SK-N-SH treated with all-trans-retinoic acid at 6 μM for 48 hours (cell line): ENCODE measurements around the gene GPR176.

Source experiments
- ATAC-seq: fragments of 200-7000 bp; cut with Tn5 transposase; 3 replicates; pipeline ENCODE4 v1.9.1; 2020; ENCODE audit warnings: mild to moderate bottlenecking, moderate library complexity
- ARNTL ChIP-seq: fragments of 450-650 bp; formaldehyde crosslinking; IDR thresholded peaks from 2 replicates; pipeline ENCODE4 v1.5.0; 2020; ENCODE audit warnings: low read depth, mild to moderate bottlenecking, moderate library complexity, borderline replicate concordance
- CREB5 ChIP-seq: fragments of 250-450 bp; sonication (Bioruptor Pico); IDR thresholded peaks from 2 replicates; pipeline ENCODE4 v1.5.1; 2020; ENCODE audit warnings: low read depth, mild to moderate bottlenecking, moderate library complexity
- CSDC2 ChIP-seq: fragments of 250-450 bp; sonication (Bioruptor Pico); IDR thresholded peaks from 2 replicates; pipeline ENCODE4 v1.5.0; 2020; ENCODE audit warnings: mild to moderate bottlenecking, moderate library complexity
- ESRRG ChIP-seq: fragments of 250-450 bp; sonication (Bioruptor Pico); IDR thresholded peaks from 2 replicates; pipeline ENCODE4 v1.6.1; 2021; ENCODE audit warnings: mild to moderate bottlenecking
- OSR1 ChIP-seq: fragments of 250-450 bp; sonication (Bioruptor Pico); IDR thresholded peaks from 2 replicates; pipeline ENCODE4 v1.8.0; 2022; ENCODE audit warnings: moderate library complexity, mild to moderate bottlenecking, inconsistent platforms
- ZFP30 ChIP-seq: fragments of 450-650 bp; formaldehyde crosslinking; IDR thresholded peaks from 2 replicates; pipeline ENCODE4 v1.5.0; 2022; ENCODE audit warnings: mild to moderate bottlenecking, moderate library complexity
- ZNF565 ChIP-seq: fragments of 450-650 bp; formaldehyde crosslinking; conservative IDR thresholded peaks from 2 replicates; pipeline ENCODE4 v1.5.0; 2020; ENCODE audit warnings: low read depth, mild to moderate bottlenecking, moderate library complexity
- ZNF70 ChIP-seq: fragments of 450-650 bp; formaldehyde crosslinking; IDR thresholded peaks from 2 replicates; pipeline ENCODE4 v1.5.0; 2020; ENCODE audit warnings: mild to moderate bottlenecking, moderate library complexity
- ZNF8 ChIP-seq: fragments of 450-650 bp; formaldehyde crosslinking; IDR thresholded peaks from 2 replicates; pipeline ENCODE4 v1.5.0; 2020; ENCODE audit warnings: mild to moderate bottlenecking, moderate library complexity
- TF ChIP-seq, protein P1 (sequence below): fragments of 250-450 bp; sonication (Bioruptor Pico); IDR thresholded peaks from 2 replicates; pipeline ENCODE4 v1.8.0; 2021; ENCODE audit warnings: low read depth, mild to moderate bottlenecking, moderate library complexity, borderline replicate concordance

GPR176 gene

DNA sequence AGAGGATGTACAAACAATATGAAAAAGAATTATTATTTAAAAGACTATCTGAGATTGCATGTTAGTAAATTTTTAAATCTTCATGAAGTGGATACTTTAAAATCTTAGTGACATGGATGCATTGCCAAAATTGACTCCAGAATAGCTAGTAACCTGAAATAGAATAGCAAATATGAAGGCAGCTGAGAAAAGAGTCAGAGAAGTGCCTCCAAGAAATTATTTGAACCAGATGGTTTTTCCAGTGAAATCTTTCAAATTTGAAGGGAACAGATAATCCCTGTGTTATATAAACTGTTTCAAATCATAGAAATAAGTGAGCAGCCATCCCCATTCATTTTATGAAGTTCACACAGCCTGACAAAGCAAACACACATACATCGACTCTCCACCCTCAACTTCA, 167.1 kb downstream of the GPR176 start:
- TF ChIP-seq ARNTL (CRISPR knock-in tag), result no peak
- TF ChIP-seq OSR1 (CRISPR knock-in tag), result no peak
- TF ChIP-seq CREB5, result no peak
- no peak for ATAC-seq

GRCh38 chr15:39752246-39752645, 167.8 kb downstream of the GPR176 start:
- TF ChIP-seq, protein P1, sequence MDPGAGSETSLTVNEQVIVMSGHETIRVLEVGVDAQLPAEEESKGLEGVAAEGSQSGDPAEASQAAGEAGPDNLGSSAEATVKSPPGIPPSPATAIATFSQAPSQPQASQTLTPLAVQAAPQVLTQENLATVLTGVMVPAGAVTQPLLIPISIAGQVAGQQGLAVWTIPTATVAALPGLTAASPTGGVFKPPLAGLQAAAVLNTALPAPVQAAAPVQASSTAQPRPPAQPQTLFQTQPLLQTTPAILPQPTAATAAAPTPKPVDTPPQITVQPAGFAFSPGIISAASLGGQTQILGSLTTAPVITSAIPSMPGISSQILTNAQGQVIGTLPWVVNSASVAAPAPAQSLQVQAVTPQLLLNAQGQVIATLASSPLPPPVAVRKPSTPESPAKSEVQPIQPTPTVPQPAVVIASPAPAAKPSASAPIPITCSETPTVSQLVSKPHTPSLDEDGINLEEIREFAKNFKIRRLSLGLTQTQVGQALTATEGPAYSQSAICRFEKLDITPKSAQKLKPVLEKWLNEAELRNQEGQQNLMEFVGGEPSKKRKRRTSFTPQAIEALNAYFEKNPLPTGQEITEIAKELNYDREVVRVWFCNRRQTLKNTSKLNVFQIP, result no peak
- TF ChIP-seq ZNF70 (CRISPR knock-in tag) (no peak), ESRRG (CRISPR knock-in tag) (no peak), ZNF565 (CRISPR knock-in tag) (no peak), OSR1 (CRISPR knock-in tag) (no peak), ZNF8 (CRISPR knock-in tag) (no peak), ZFP30 (CRISPR knock-in tag) (no peak), CSDC2 (CRISPR knock-in tag) (no peak)
- TF ChIP-seq, all 23 proteins: peak for 0
- ATAC-seq, result no peak
